K562 (cell line): ENCODE data around the gene EIF2S3. TPM values are rescaled to one million over a fixed set of nuclear protein-coding genes. Genes with fewer than 3 reads are reported as not detected.
A peak's percentile ranks its signal among the peaks of the same experiment; 100 is the strongest.

Experiments
- AFF1 ChIP-seq, 2 experiments: fragments of 450-650 bp; IDR thresholded peaks; 2 replicates each; pipeline ENCODE4 v1.6.1; 2018; ENCODE audit warnings: mild to moderate bottlenecking in 2 of 2, low read depth in 1 of 2; ENCODE audit not compliant: partially characterized antibody in 2 of 2
- E2F3 ChIP-seq: fragments of 250-450 bp; sonication (Bioruptor Pico); IDR thresholded peaks from 2 replicates; pipeline ENCODE4 v1.4.0; 2020; ENCODE audit warnings: mild to moderate bottlenecking
- ETV5 ChIP-seq: sonication (generic); formaldehyde crosslinking; IDR thresholded peaks from 2 replicates; pipeline ENCODE4 v1.4.0; 2020; ENCODE audit warnings: low read depth, mild to moderate bottlenecking, missing genetic modification reagents
- HOMEZ ChIP-seq: fragments of 250-450 bp; sonication (Bioruptor Pico); IDR thresholded peaks from 2 replicates; pipeline ENCODE4 v1.4.0; 2020; ENCODE audit warnings: mild to moderate bottlenecking, moderate library complexity
- ID3 ChIP-seq, 2 experiments: fragments of 250-450 bp in 1 of 2; fragments of 450-650 bp in 1 of 2; sonication (Bioruptor Pico) in 1 of 2; IDR thresholded peaks; 2 replicates each; pipeline versions ENCODE4 v1.6.1 to v1.8.0; 2016 to 2021; ENCODE audit warnings: mild to moderate bottlenecking in 2 of 2, moderate library complexity in 2 of 2, missing compliant biosample characterization in 1 of 2, missing genetic modification characterization in 1 of 2
- KAT8 ChIP-seq: fragments of 450-650 bp; IDR thresholded peaks from 2 replicates; pipeline ENCODE4 v1.6.1; 2016; ENCODE audit warnings: low read depth, mild to moderate bottlenecking
- MTA3 ChIP-seq: fragments of 450-650 bp; formaldehyde crosslinking; IDR thresholded peaks from 2 replicates; pipeline ENCODE4 v1.6.1; 2017; ENCODE audit warnings: mild to moderate bottlenecking, borderline replicate concordance
- NFE2L1 ChIP-seq: fragments of 450-650 bp; IDR thresholded peaks from 2 replicates; pipeline ENCODE4 v1.6.1; 2016; ENCODE audit warnings: missing genetic modification characterization, low read depth, mild to moderate bottlenecking, missing compliant biosample characterization, moderate library complexity, borderline replicate concordance
- NR1H2 ChIP-seq: sonication (generic); formaldehyde crosslinking; IDR thresholded peaks from 2 replicates; pipeline ENCODE4 v1.4.0; 2020; ENCODE audit warnings: mild to moderate bottlenecking, missing genetic modification reagents
- PKNOX1 ChIP-seq: fragments of 450-650 bp; IDR thresholded peaks from 2 replicates; pipeline ENCODE4 v1.6.1; 2016
- PTRF ChIP-seq: fragments of 450-650 bp; IDR thresholded peaks from 2 replicates; pipeline ENCODE4 v1.6.1; 2016; ENCODE audit warnings: mild to moderate bottlenecking, missing genetic modification characterization, missing compliant biosample characterization
- RBM39 ChIP-seq: fragments of 200-400 bp; formaldehyde crosslinking; optimal IDR thresholded peaks from 2 replicates; pipeline ENCODE3; 2018; ENCODE audit warnings: low read depth, low read length
- RFX7 ChIP-seq: fragments of 250-450 bp; sonication (Bioruptor Pico); IDR thresholded peaks from 2 replicates; pipeline ENCODE4 v1.5.1; 2021; ENCODE audit warnings: mild to moderate bottlenecking
- TRIM24 ChIP-seq, 2 experiments: fragments of 450-650 bp; IDR thresholded peaks; 2 replicates each; pipeline ENCODE4 v1.6.1; 2016
- ZBTB17 ChIP-seq: fragments of 450-650 bp; formaldehyde crosslinking; IDR thresholded peaks from 2 replicates; pipeline ENCODE4 v1.4.0; 2020; ENCODE audit warnings: mild to moderate bottlenecking
- ZBTB26 ChIP-seq: fragments of 450-650 bp; formaldehyde crosslinking; IDR thresholded peaks from 2 replicates; pipeline ENCODE4 v1.4.0; 2022; ENCODE audit warnings: missing genetic modification characterization
- ZNF583 ChIP-seq: fragments of 250-450 bp; sonication (Bioruptor Pico); IDR thresholded peaks from 2 replicates; pipeline ENCODE4 v1.4.0; 2020
- ZNF780A ChIP-seq: fragments of 250-450 bp; sonication (Bioruptor Pico); IDR thresholded peaks from 2 replicates; pipeline ENCODE4 v1.5.0; 2021; ENCODE audit warnings: mild to moderate bottlenecking
- polyA plus RNA-seq, 8 experiments: library from polyadenylated mRNA; depleted of rRNA in 4 of 8; stranded (reverse) in 5 of 8; unstranded in 3 of 8; fragments of >200 nt; fragmentation: Nextera tagmentation in 2 of 8; fragmentation: Illumina TruSeq in 1 of 8; extraction: Ambion mirVana in 2 of 8; extraction: Trizol in 1 of 8; gene quantifications; 2 replicates each; pipeline versions ENCODE4 v1.2.1 to v1.2.3, GENCODE V29; 2011 to 2014; ENCODE audit warnings: inconsistent platforms in 1 of 8, missing spikeins in 1 of 8
- total RNA-seq, 7 experiments: library from RNA; depleted of rRNA in 6 of 7; stranded (reverse); fragments of >200 nt in 6 of 7; fragmentation: Illumina TruSeq in 2 of 7; extraction: Trizol in 2 of 7; gene quantifications; 2 replicates each; pipeline versions ENCODE4 v1.2.1 to v1.2.3, GENCODE V29; 2011 to 2021; ENCODE audit warnings: low replicate concordance in 1 of 7

The EIF2S3 gene
- total and polyA plus RNA-seq, 9 of the 15 experiments (the other 6 are each of a cell fraction or from before 2014, with no cell fraction given): 148 to 439 (median 275) TPM

GRCh38 chrX:24054182-24055042 lies at the start of gene EIF2S3 (continued):
- TF ChIP-seq ZBTB26 (no peak), MTA3 (peak; percentile 45; the same call in 1 of the 2 replicates), ETV5 (CRISPR knock-in tag) (peak; percentile 77), NR1H2 (no peak), E2F3 (CRISPR knock-in tag) (no peak), PTRF (tag) (no peak), AFF1 (IDR thresholded peaks at IDR 0.05; ENCODE audit: low read depth in 1 of 2, partially characterized antibody in 2 of 2) (no peak), ZBTB17 (CRISPR knock-in tag) (no peak), ZNF583 (CRISPR knock-in tag) (no peak), NFE2L1 (tag) (no peak), HOMEZ (CRISPR knock-in tag) (no peak), TRIM24 (IDR thresholded peaks at IDR 0.05) (peak; percentile 45 to 64; a peak in 3 of 4 replicates), ID3 (CRISPR knock-in tag; IDR thresholded peaks at IDR 0.05) (no peak), ID3 (tag; IDR thresholded peaks at IDR 0.05) (no peak), RFX7 (no peak), PKNOX1 (no peak), KAT8 (no peak), ZNF780A (CRISPR knock-in tag) (no peak), RBM39 (no peak)
